IMR-90 (cell line): ENCODE results near the gene PSAP. TPM values are rescaled to one million over a fixed set of nuclear protein-coding genes. Genes with fewer than 3 reads are reported as not detected.

Experiments used
- ATAC-seq: fragments of 200-7000 bp; cut with Tn5 transposase; 2 replicates; pipeline ENCODE4 v1.9.1; 2020; ENCODE audit warnings: low read depth, mild to moderate bottlenecking, moderate library complexity
- BruUV-seq: library from RNA; stranded (reverse); fragments of 400-500 nt; replicated peaks from 2 replicates; lab custom pipeline; 2021; lab: Mats Ljungman, UMichigan
- CTCF ChIA-PET: fragments of 300-600 bp; formaldehyde crosslinking; extraction: SDS; loops from one replicate; lab custom pipeline; 2021; ENCODE audit warnings: antibody characterized with exemption; lab: Yijun Ruan, JAX
- POLR2A ChIA-PET: fragments of 300-600 bp; sonication (Branson Sonifier 250); formaldehyde crosslinking; loops from one replicate; lab custom pipeline; 2022; ENCODE audit warnings: antibody characterized with exemption; ENCODE audit not compliant: unreplicated experiment; lab: Charles Lee
- DNase-seq: peaks from one replicate; pipeline ENCODE4 v3.0.0; 2013
- H2AFZ ChIP-seq: replicated peaks from 2 replicates; pipeline ENCODE3; 2013; ENCODE audit warnings: low read length, mild to moderate bottlenecking; ENCODE audit not compliant: poor library complexity
- H2AK5ac ChIP-seq: 2 replicates; pipeline ENCODE4 v1.6.1; 2013; ENCODE audit warnings: low read depth, low read length, inconsistent platforms
- H2AK9ac ChIP-seq: replicated peaks from 2 replicates; pipeline ENCODE3; 2013; ENCODE audit warnings: mild to moderate bottlenecking, low read depth, low read length, moderate library complexity; ENCODE audit not compliant: poor library complexity
- H2BK120ac ChIP-seq: 2 replicates; pipeline ENCODE4 v1.6.1; 2013; ENCODE audit warnings: low read depth, low read length, inconsistent platforms
- H2BK15ac ChIP-seq: 3 replicates; pipeline ENCODE4 v1.6.1; 2013; ENCODE audit warnings: low read depth, low read length, inconsistent platforms
- H2BK20ac ChIP-seq: 2 replicates; pipeline ENCODE4 v1.6.1; 2013; ENCODE audit warnings: low read depth, mild to moderate bottlenecking, inconsistent platforms, low read length, moderate library complexity
- H2BK5ac ChIP-seq: 2 replicates; pipeline ENCODE4 v1.6.1; 2013; ENCODE audit warnings: mild to moderate bottlenecking, low read depth, low read length, inconsistent platforms; ENCODE audit not compliant: poor library complexity, severe bottlenecking
- H3K14ac ChIP-seq: replicated peaks from 2 replicates; pipeline ENCODE4 v1.6.1; 2013; ENCODE audit warnings: low read depth, low read length, inconsistent platforms
- H3K18ac ChIP-seq: 2 replicates; pipeline ENCODE4 v1.6.1; 2013; ENCODE audit warnings: low read depth, low read length, control low read depth
- H3K23ac ChIP-seq: 2 replicates; pipeline ENCODE4 v1.6.1; 2013; ENCODE audit warnings: low read depth, low read length, inconsistent platforms
- H3K27ac ChIP-seq: 2 replicates; pipeline ENCODE4 v1.5.1; 2013; ENCODE audit warnings: mild to moderate bottlenecking, control low read depth, low read length; ENCODE audit not compliant: insufficient read depth
- H3K27me3 ChIP-seq: 2 replicates; pipeline ENCODE4 v1.6.1; 2013; ENCODE audit warnings: low read length; ENCODE audit not compliant: control insufficient read depth, insufficient read depth
- H3K36me3 ChIP-seq: 2 replicates; pipeline ENCODE4 v1.6.1; 2013; ENCODE audit warnings: low read length, mixed read lengths; ENCODE audit not compliant: control insufficient read depth, insufficient read depth
- H3K4ac ChIP-seq: 2 replicates; pipeline ENCODE4 v1.6.1; 2013; ENCODE audit warnings: low read depth, low read length, inconsistent platforms
- H3K4me1 ChIP-seq: 2 replicates; pipeline ENCODE4 v1.6.1; 2013; ENCODE audit warnings: low read length, mixed read lengths; ENCODE audit not compliant: control insufficient read depth, insufficient read depth
- H3K4me2 ChIP-seq: 2 replicates; pipeline ENCODE4 v1.6.1; 2013; ENCODE audit warnings: low read depth, mild to moderate bottlenecking, control low read depth, low read length, moderate library complexity
- H3K4me3 ChIP-seq: 2 replicates; pipeline ENCODE4 v1.5.1; 2013; ENCODE audit warnings: low read depth, mild to moderate bottlenecking, control low read depth, low read length, moderate library complexity; ENCODE audit not compliant: insufficient read depth
- H3K56ac ChIP-seq: 2 replicates; pipeline ENCODE4 v1.6.1; 2013; ENCODE audit warnings: low read length, inconsistent platforms; ENCODE audit not compliant: insufficient read depth; ENCODE audit errors: extremely low read depth
- H3K79me1 ChIP-seq, 2 experiments: 2 replicates each; pipeline ENCODE4 v1.6.1; 2013; ENCODE audit warnings: low read length in 2 of 2, inconsistent platforms in 1 of 2, low read depth in 1 of 2
- H3K9ac ChIP-seq: 2 replicates; pipeline ENCODE4 v1.6.1; 2013; ENCODE audit warnings: low read depth, low read length, control low read depth
- H3K9me1 ChIP-seq: 2 replicates; pipeline ENCODE4 v1.6.1; 2013; ENCODE audit warnings: low read length, inconsistent platforms; ENCODE audit not compliant: insufficient read depth
- H3K9me3 ChIP-seq: 2 replicates; pipeline ENCODE4 v1.6.1; 2013; ENCODE audit warnings: low read length; ENCODE audit not compliant: control insufficient read depth, insufficient read depth
- H4K20me1 ChIP-seq: 2 replicates; pipeline ENCODE4 v1.6.1; 2013; ENCODE audit warnings: low read length, inconsistent platforms; ENCODE audit not compliant: insufficient read depth
- H4K5ac ChIP-seq: 2 replicates; pipeline ENCODE4 v1.6.1; 2013; ENCODE audit warnings: mild to moderate bottlenecking, low read depth, low read length, control low read depth
- H4K8ac ChIP-seq, 2 experiments: 2 replicates each; pipeline ENCODE4 v1.6.1; 2013; ENCODE audit warnings: low read depth in 2 of 2, low read length in 2 of 2, control low read depth in 1 of 2, inconsistent platforms in 1 of 2
- H4K91ac ChIP-seq: 2 replicates; pipeline ENCODE4 v1.6.1; 2013; ENCODE audit warnings: low read depth, low read length, inconsistent platforms; ENCODE audit not compliant: insufficient read depth
- CTCF ChIP-seq: conservative IDR thresholded peaks from 2 replicates; pipeline ENCODE4 v1.5.1; 2012; ENCODE audit warnings: mild to moderate bottlenecking, low read depth, low read length, improper control_type of control experiment
- MAZ ChIP-seq: IDR thresholded peaks from 2 replicates; pipeline ENCODE4 v1.6.1; 2012; ENCODE audit warnings: low read depth, mild to moderate bottlenecking, low read length, improper control_type of control experiment, moderate library complexity, borderline replicate concordance
- MXI1 ChIP-seq: IDR thresholded peaks from 2 replicates; pipeline ENCODE4 v1.6.1; 2012; ENCODE audit warnings: low read depth, mild to moderate bottlenecking, low read length, moderate library complexity, borderline replicate concordance
- NFE2L2 ChIP-seq: fragments of 150-350 bp; IDR thresholded peaks from 2 replicates; pipeline ENCODE4 v1.6.1; 2016; ENCODE audit warnings: low read depth, mild to moderate bottlenecking, low read length
- POLR2A ChIP-seq: IDR thresholded peaks from 2 replicates; pipeline ENCODE4 v1.6.1; 2012; ENCODE audit warnings: mild to moderate bottlenecking, low read depth, low read length
- RAD21 ChIP-seq: IDR thresholded peaks from 2 replicates; pipeline ENCODE4 v1.6.1; 2012; ENCODE audit warnings: low read length, improper control_type of control experiment
- SMC3 ChIP-seq: fragments of 150-350 bp; IDR thresholded peaks from 2 replicates; pipeline ENCODE4 v1.6.1; 2016; ENCODE audit warnings: low read depth, mild to moderate bottlenecking, antibody characterized with exemption, low read length, moderate library complexity
- USF2 ChIP-seq: fragments of 150-350 bp; IDR thresholded peaks from 2 replicates; pipeline ENCODE4 v1.6.1; 2017; ENCODE audit warnings: mild to moderate bottlenecking, antibody characterized with exemption, low read length, low read depth
- WGBS, 2 experiments: methylation state at CpG; one replicate each; pipeline versions ENCODE4 v1.1.5 to v1.1.7; 2013; ENCODE audit warnings: missing lambda C conversion rate in 2 of 2; ENCODE audit not compliant: insufficient read length in 1 of 2; ENCODE audit errors: extremely low coverage in 2 of 2; 5-methylcytosine and 5-hydroxymethylcytosine counted together
- dilution Hi-C: fragments of 300-500 bp; cut with HindIII; formaldehyde crosslinking; loops from one replicate; pipeline ENCODE4 v1.14.3; 2018; ENCODE audit warnings: low sequenced_read_pairs; ENCODE audit not compliant: unreplicated experiment
- in situ Hi-C: fragments of 300-500 bp; cut with MboI; formaldehyde crosslinking; loops from 3 replicates; pipeline ENCODE4 v1.14.3; 2019; ENCODE audit warnings: low sequenced_read_pairs, inconsistent platforms, mixed read lengths
- intact Hi-C: fragments of 100-400 bp; cut with micrococcal nuclease; formaldehyde crosslinking; loops from 2 replicates; pipeline ENCODE4 v1.10.0; 2022
- polyA plus RNA-seq, 3 experiments: library from polyadenylated mRNA; depleted of rRNA; stranded (reverse); fragments of >200 nt; gene quantifications; 2 replicates each; pipeline ENCODE4 v1.2.3, GENCODE V29; 2012; ENCODE audit warnings: low replicate concordance in 1 of 3
- total RNA-seq: library from RNA; depleted of rRNA; stranded (reverse); fragments of >200 nt; gene quantifications from 2 replicates; pipeline ENCODE4 v1.2.3, GENCODE V29; 2012

Gene PSAP
- total and polyA plus RNA-seq, 2 of the 4 experiments (the other 2 are of a cell fraction), result 216 to 876 TPM

GRCh38 chr10:71772832-71773220 is 78.2 kb downstream of the PSAP start:
- H4K20me1 ChIP-seq, result no peaks in the 10 kb centered on the region

More at GRCh38 chr10:71772832-71773220, 78.2 kb downstream of the PSAP start:
- H2BK15ac ChIP-seq, result peak overlapping the region; percentile 80; the same call in 2 of the 3 replicates
- H2BK20ac ChIP-seq, result peak overlapping the region; percentile 49; the same call in 1 of the 2 replicates
- H3K4me2 ChIP-seq, result peak overlapping the region; percentile 70
- peaks cover 2% of the 10 kb centered on the region; the same call in 1 of the 2 replicates for H3K27me3 ChIP-seq
- BruUV-seq, result no TSS peak
- H3K27ac ChIP-seq, result peak overlapping the region; percentile 26
- H2AK5ac ChIP-seq, result peak overlapping the region; percentile 86
- no peak for DNase-seq
- in situ Hi-C loops (no loop called here), dilution Hi-C loops (no loop called here), intact Hi-C loops (loop anchor here (1.0 to 5.0 kb wide), 2 partner anchors 76 to 459 kb away; no protein-coding TSS in a partner anchor)
- ChIA-PET CTCF (interaction anchor here (0.6 kb wide), 1 partner anchor 54 kb away, joined by 5 read pairs; no protein-coding TSS in a partner anchor), POLR2A (no interaction called here)
- H3K4me3 ChIP-seq, result peak overlapping the region; percentile 63
- H3K14ac ChIP-seq, result peak overlapping the region; percentile 0; the same call in 1 of the 2 replicates
- peaks cover 36% of the 10 kb centered on the region for H3K4me1 ChIP-seq
- H2BK120ac ChIP-seq, result peak overlapping the region; percentile 69; the same call in 1 of the 2 replicates
- peak overlapping the region; percentile 55; the same call in 1 of the 2 replicates for H3K18ac ChIP-seq
- H2BK5ac ChIP-seq, result peak overlapping the region; percentile 22
- peak overlapping the region; percentile 93 for H2AFZ ChIP-seq
- peak overlapping the region in 1 of 2 experiments; percentile 3; a peak in 3 of 4 replicates for H4K8ac ChIP-seq
- H4K91ac ChIP-seq, result peak overlapping the region; percentile 81
- H3K36me3 ChIP-seq, result no peaks in the 10 kb centered on the region
- H3K9me1 ChIP-seq, result peaks cover 36% of the 10 kb centered on the region
- peak overlapping the region; percentile 10; the same call in 1 of the 2 replicates for H4K5ac ChIP-seq
- no peaks in the 10 kb centered on the region for H3K9me3 ChIP-seq
- H3K79me1 ChIP-seq, result peaks cover 6 to 23% of the 10 kb centered on the region in 2 experiments; a peak in 2 of 4 replicates
- 0 out of 2 replicates have a peak overlapping the region, but pooled peaks have one; percentile 24 for H3K23ac ChIP-seq
- peak overlapping the region; percentile 84 for H3K4ac ChIP-seq
- peak overlapping the region; percentile 70 for H2AK9ac ChIP-seq
- TF ChIP-seq RAD21 (no peak), SMC3 (no peak), MAZ (no peak), NFE2L2 (no peak), USF2 (no peak), MXI1 (no peak), CTCF (no peak), POLR2A (no peak)
- H3K9ac ChIP-seq, result peak overlapping the region; percentile 73
- no peak for ATAC-seq
- H3K56ac ChIP-seq, result no peak overlapping the region
- 100% methylated on average over 2 of the region's 4 CpGs; no CpG with 5 or more reads in 1 of the 2 experiments for WGBS, 2 experiments
